AG04450 (cell line): ENCODE measurements around the gene PSD2. TPM values are rescaled to one million over a fixed set of nuclear protein-coding genes. Genes with fewer than 3 reads are reported as not detected.

Experiments
- CTCF ChIA-PET: fragments of 300-600, 350-600 bp; formaldehyde crosslinking; extraction: SDS; loops from one replicate; lab custom pipeline; 2022; ENCODE audit warnings: antibody characterized with exemption, inconsistent platforms; lab: Charles Lee
- POLR2A ChIA-PET: fragments of 350-600 bp; formaldehyde crosslinking; extraction: SDS; loops from one replicate; lab custom pipeline; 2021; ENCODE audit warnings: antibody characterized with exemption, inconsistent platforms; lab: Yijun Ruan, JAX
- DNase-seq: peaks from one replicate; pipeline ENCODE4 v3.0.0-alpha.2; 2011; ENCODE audit warnings: low read depth, low spot score
- H3K27ac ChIP-seq: one replicate; pipeline ENCODE4 v1.5.1; 2012; ENCODE audit warnings: low read depth, low read length, control low read depth
- H3K27me3 ChIP-seq: one replicate; pipeline ENCODE4 v1.6.0; 2012; ENCODE audit warnings: low read length; ENCODE audit not compliant: control insufficient read depth, insufficient read depth
- H3K4me3 ChIP-seq: 2 replicates; pipeline ENCODE4 v1.5.1; 2011; ENCODE audit warnings: mild to moderate bottlenecking, low read depth, low read length, control low read depth
- H3K9me3 ChIP-seq: 2 replicates; pipeline ENCODE4 v1.5.1; 2012; ENCODE audit warnings: low read length; ENCODE audit not compliant: control insufficient read depth, insufficient read depth
- CTCF ChIP-seq: IDR thresholded peaks from 2 replicates; pipeline ENCODE4 v1.5.1; 2011; ENCODE audit warnings: low read depth, low read length, control low read depth, inconsistent platforms
- polyA plus RNA-seq: library from polyadenylated mRNA; depleted of rRNA; stranded (reverse); fragments of >200 nt; gene quantifications from 2 replicates; pipeline ENCODE4 v1.2.3, GENCODE V29; 2011

Gene PSD2
- polyA plus RNA-seq, 1 experiment = not detected

- H3K4me3 ChIP-seq = no peak overlapping the region
- POLR2A ChIA-PET = no interaction called here
- TF ChIP-seq CTCF = no peak
- CTCF ChIA-PET = interaction anchor here (0.6 to 4.1 kb wide), 8 partner anchors 11 to 328 kb away, joined by 3 to 48 read pairs (median 24); no protein-coding TSS in a partner anchor
- no peak for DNase-seq
- no peak overlapping the region for H3K27ac ChIP-seq
- peaks cover 26% of the 10 kb centered on the region for H3K27me3 ChIP-seq
- H3K9me3 ChIP-seq = no peaks in the 10 kb centered on the region
Measured at GRCh38 chr5:139776861-139777260, 18.7 kb upstream of the PSD2 start.

DNA sequence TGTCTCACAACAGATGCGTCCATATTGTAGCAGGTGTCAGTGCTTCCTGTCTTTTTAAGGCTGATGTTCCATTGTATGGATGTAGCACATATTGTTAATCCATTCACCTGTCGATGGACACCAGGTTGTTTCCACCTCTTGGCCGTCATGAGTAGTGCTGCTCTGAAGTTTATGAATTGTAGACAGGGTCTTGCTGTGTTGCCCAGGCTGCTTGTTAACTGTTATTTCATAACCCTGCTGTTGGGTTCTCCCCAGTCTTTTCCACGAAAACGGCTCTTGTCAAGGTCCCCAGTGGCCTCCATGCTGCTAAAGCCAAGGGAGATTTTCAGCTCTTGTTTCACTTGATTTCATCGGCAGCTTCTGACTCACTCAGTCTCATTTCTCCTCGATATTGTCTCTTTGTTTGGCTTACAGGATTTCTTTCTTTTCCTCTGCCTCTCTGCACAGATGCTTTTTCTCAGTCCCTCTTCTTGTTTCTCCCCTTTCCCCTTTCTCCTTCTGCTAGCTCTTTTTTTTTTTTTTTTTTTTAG, 12.1 kb upstream of the PSD2 start:
- DNase-seq = no peak
- Histone ChIP-seq H3K27ac (no peak overlapping the region), H3K4me3 (no peak overlapping the region), H3K27me3 (peaks cover 12% of the 10 kb centered on the region), H3K9me3 (no peaks in the 10 kb centered on the region)
- ChIA-PET CTCF (interaction anchor here (0.6 to 1.6 kb wide), 4 partner anchors 8 to 185 kb away, joined by 4 to 13 read pairs (median 4); no protein-coding TSS in a partner anchor), POLR2A (no interaction called here)
- no peak for TF ChIP-seq CTCF

DNA sequence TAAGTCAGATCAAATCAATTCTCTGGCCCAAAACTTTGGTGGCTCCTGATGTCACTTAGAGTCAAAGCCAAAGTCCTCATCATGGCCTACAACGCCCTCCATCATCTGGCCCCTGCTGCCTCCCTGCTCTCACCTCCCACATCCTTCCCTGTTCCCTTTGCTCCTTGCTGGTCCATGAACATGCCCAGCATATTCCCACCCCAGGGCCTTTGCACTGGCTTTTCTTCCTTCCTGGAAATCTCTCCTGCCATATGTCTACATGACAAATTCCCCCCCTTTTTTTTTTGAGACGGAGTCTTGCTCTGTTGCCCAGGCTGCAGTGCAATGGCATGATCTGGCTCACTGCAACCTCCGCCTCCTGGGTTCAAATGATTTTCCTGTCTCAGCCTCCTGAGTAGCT, 11.1 kb upstream of the PSD2 start:
- no peak for TF ChIP-seq CTCF
- Histone ChIP-seq H3K27me3 (peaks cover 12% of the 10 kb centered on the region), H3K27ac (no peak overlapping the region), H3K9me3 (no peaks in the 10 kb centered on the region), H3K4me3 (no peak overlapping the region)
- no peak for DNase-seq
- ChIA-PET CTCF (no interaction called here), POLR2A (no interaction called here)

- DNase-seq = no peak
- TF ChIP-seq CTCF = no peak
- Histone ChIP-seq H3K4me3 (no peak overlapping the region), H3K27ac (no peak overlapping the region), H3K27me3 (peaks cover 21% of the 10 kb centered on the region), H3K9me3 (no peaks in the 10 kb centered on the region)
- POLR2A ChIA-PET = interaction anchor here (0.5 kb wide), 1 partner anchor 101 kb away, joined by 4 read pairs; no protein-coding TSS in a partner anchor
- CTCF ChIA-PET = interaction anchor here (0.6 to 5.4 kb wide), 43 partner anchors 8 to 382 kb away, joined by 3 to 214 read pairs (median 4); partner anchors contain the start of gene PSD2
Measured at GRCh38 chr5:139787257-139787567, 8.4 kb upstream of the PSD2 start.

DNA sequence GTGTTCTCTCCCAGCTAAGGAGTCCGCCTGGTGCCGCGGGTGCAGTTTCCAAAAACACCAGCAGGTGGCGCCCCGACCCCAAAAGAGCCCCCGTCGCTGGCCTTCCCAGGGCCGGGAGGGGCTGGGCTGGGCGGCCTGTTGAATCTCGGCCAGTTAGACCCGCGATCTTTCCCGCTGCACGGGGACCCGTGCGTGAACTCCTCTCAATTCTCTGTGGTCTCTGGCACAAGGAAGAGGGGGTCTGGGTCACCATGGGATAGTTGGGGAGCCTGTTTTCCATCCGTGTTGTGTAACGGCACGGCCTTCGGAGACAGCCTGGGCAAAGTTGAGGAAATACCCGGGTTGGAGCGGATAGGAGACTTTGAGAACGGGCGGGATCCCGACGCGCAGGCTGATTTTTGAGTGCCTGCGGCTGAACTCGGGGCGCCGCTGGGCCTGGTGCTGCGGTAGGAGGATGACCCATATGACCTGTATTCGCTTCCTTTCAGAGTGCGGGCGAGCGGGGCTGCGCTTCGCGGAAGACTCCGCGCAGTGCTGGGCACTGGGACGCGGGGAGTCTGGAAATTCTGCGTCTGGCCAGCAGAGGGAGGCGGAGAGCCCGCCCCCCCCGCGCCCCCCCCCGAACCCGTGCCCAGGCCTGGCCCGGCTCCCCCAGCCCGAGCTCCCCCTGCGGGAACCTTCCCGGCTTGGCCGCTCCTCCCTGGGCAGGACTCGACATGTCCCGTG, 7.9 kb upstream of the PSD2 start:
- Histone ChIP-seq H3K27me3 (peaks cover 21% of the 10 kb centered on the region), H3K9me3 (no peaks in the 10 kb centered on the region), H3K27ac (no peak overlapping the region), H3K4me3 (peak overlapping the region; percentile 70)
- DNase-seq = peak; percentile 27
- peak; percentile 92 for TF ChIP-seq CTCF
- ChIA-PET CTCF (interaction anchor here (0.6 to 5.4 kb wide), 52 partner anchors 8 to 1727 kb away, joined by 3 to 214 read pairs (median 3); partner anchors contain the start of gene PSD2), POLR2A (interaction anchor here (0.5 kb wide), 1 partner anchor 102 kb away, joined by 4 read pairs; no protein-coding TSS in a partner anchor)
